Measurements from ENCODE around the gene ST3GAL4.
"Not testable (repeated sequence)": the region's sequence is repeated elsewhere in the genome, so short reads cannot be mapped to it uniquely, and the experiment has no call there.

Gene ST3GAL4

DNA sequence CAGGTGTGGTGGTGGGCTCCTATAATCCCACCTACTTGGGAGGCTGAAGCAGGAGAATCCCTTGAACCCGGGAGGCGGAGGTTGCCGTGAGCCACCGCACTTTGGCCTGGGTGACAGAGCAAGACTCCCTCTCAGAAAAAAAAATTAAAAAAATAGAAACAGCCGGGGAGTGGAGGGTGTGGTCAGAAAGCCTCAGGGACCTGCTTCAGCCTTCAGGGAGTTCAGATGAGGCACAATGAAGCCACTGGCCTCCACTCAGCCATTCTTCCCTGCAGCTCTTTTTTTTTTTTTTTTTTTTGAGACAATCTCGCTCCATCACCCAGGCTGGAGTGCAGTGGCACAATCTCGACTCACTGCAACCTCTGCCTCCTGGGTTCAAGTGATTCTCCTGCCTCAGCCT, 8.5 kb upstream of the ST3GAL4 start:
- not testable (repeated sequence) for DNase-seq (ENCODE audit: low read depth)

DNA sequence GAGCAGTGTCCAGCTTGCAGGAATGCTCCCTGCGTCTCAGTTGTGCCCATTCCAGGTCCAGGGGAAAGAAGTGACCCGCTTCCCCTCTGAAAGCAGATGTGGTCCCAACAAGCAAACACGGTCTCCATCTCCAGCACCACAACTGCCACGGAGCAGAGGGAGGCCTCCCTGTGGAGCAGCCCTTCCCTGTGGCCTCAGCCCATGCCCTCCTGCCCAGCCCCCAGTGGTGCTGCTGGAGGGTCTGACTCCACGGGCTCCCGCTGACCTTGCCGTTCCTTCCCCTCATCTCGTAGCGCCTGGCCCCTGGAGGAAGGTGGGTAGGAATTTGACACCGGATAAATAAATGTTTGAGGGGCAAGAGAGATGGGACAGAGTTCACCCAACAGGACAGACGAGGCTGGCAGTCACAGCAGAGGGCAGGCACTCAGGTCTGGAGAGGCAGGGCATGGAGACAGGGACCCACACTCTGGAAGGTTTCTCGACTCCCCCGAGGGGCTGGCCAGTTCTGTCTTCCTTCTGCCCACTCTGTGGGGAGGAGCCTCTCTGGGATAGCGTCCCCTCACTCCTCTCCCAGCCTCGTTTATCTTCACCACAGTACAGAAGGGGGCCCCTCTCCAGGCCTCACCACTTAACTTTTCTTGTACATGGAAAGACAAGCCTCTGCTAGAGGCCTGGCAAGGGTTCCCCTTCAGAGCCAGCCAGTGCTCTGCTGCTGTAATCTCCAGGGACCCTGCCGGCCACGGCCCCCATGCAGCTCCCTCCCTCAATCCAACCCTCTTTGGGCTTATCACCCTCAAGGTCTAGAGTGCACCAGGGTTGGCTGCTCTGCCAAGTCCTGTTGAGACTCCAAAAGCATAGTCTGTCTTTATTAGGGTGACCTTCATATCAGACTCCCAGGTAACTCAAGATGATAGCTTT, 7.5 kb upstream of the ST3GAL4 start:
- no peak for DNase-seq (ENCODE audit: low read depth)

DNA sequence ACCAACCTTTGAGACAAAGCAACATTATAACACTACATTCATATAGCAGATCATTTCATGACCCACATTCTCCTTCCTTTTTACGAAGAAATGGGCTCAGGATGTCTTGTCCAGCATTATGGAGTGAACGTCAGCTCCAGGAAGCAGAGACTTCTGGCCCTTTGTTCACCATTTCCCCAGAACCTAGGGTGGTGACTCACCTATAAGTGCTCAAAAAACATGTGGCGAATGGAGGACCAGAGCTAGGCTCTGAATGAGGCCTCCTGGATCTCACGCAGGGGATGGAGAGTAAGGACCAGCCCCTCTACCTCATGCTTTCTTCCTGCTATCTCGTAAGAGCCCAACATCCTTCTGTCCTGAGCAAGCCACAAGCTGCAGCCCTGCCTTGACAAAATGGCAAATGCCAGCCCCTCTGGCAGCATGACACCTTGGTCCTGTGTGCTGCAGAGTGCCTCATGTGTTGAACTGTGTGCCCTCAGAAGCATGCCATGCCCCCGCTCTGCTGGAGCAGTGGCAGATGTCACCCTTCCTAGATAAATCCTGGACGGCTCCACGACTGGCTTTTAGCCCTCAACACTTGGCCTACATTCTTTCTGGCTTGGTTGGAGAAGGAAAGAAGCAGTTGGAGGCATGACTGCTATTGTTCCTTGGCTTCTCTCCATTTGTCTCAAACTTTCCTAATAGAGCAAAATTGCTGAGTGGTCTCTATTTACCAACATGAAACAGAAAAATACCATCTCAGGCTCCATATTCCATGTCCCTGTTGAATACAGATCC, 6.5 kb upstream of the ST3GAL4 start:
- no peak for DNase-seq (ENCODE audit: low read depth)

DNA sequence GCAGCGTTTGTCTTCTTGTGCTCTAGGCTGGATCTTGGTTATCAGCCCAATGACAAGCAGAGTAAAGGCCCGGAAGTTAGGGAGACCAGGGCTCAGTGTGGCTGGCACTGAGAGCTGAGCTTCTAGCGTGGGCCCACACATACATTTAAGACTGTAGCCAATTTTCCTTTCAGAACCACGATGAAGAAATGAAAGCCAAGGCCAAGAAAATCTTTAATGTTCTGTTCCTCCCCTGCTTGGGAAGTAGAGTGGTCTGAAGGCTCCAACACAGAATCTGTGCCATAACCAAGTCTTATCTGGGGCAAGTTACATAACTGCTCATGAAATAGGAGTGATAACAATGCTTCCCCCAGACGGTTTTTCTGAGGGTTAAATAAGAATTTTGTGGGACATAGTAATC, 4.7 kb upstream of the ST3GAL4 start:
- DNase-seq (ENCODE audit: low read depth): no peak

DNA sequence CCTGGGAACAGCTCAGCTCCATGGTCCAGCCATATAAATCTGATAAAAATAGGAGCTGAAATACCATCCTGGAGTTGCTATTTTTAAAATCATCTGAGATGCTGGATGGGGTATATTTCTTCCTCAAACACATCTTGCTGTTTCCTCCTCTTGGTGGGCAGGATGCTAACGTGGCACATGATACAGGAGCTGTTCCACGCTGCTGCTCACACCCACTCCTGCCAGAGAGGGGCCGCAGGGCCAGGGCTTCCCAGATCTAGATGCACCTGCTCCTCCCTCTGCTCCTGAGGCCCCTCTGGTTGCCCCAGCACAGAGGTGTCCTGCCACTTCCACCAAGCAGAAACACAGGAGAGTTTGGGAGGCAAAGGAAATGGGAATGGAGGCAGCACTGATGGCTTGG, 3.3 kb upstream of the ST3GAL4 start:
- DNase-seq (ENCODE audit: low read depth): no peak

DNA sequence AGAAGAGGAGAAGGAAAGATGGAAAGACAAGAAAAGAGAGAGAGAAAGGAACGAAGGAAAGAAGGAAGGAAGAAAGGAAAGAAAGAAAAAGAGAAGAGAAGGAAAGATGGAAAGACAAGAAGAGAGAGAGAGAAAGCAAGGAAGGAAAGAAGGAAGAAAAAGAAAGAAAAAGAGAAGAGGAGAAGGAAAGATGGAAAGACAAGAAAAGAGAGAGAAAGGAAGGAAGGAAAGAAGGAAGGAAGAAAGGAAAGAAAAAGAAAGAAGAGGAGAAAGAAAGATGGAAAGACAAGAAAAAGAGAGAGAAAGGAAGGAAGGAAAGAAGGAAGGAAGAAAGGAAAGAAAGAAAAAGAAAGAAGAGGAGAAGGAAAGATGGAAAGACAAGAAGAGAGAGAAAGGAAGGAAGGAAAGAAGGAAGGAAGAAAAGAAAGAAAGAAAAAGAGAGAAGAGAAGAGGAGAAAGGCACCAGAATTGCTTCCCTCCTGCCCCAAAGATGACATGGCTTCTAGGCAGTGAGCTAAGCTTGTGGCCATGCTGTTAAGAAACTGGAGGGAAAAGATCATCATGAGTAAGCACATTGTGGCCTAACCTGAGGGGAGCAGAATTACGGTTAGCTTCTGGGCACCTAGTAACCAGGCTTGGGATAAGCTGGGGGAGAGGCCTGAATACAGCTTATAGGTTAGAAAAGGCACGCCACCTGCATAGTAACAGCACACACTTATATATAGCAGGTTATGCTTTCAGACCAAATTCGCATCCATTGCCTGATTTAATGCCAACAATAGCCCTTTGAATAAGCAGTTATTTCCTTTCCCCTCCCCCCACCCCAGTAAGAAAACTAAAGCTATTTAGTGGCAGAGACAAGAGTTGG, 2.3 kb upstream of the ST3GAL4 start:
- no peak for DNase-seq (ENCODE audit: low read depth)

DNA sequence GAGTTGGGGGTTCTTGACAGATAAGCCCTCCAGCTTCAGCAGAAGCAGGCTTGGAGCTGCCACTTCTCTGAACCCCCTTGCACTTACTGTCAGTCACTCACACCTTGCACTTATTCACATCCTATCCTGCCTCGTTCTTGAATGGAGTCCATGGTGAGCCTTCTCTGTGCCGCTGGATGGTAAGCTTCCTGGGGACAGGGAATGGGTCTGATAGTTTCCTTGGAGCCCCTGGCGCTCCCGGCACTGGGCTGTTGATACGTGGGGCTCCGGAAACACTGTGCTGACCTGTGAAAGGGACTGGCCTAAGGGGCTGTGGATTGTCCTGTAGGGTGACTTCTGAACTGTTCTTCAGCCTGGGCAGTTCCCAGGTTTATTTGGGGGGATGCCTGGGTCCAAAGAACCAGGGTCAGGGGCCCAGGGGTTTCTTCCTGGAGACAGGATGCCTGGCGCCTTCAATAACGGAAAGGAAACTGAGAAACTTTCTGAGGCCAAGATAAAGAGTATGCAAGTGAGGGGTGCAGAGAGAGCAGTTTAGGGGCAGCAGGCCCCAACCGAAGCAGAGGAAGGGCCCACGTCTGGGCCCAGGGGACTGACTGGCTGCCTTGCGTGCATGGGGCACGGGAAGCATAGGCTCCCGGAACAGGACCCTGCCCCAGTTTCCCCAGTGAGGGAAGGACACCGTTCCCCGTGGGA, 709 bp upstream of the ST3GAL4 start:
- DNase-seq (ENCODE audit: low read depth): no peak

DNA sequence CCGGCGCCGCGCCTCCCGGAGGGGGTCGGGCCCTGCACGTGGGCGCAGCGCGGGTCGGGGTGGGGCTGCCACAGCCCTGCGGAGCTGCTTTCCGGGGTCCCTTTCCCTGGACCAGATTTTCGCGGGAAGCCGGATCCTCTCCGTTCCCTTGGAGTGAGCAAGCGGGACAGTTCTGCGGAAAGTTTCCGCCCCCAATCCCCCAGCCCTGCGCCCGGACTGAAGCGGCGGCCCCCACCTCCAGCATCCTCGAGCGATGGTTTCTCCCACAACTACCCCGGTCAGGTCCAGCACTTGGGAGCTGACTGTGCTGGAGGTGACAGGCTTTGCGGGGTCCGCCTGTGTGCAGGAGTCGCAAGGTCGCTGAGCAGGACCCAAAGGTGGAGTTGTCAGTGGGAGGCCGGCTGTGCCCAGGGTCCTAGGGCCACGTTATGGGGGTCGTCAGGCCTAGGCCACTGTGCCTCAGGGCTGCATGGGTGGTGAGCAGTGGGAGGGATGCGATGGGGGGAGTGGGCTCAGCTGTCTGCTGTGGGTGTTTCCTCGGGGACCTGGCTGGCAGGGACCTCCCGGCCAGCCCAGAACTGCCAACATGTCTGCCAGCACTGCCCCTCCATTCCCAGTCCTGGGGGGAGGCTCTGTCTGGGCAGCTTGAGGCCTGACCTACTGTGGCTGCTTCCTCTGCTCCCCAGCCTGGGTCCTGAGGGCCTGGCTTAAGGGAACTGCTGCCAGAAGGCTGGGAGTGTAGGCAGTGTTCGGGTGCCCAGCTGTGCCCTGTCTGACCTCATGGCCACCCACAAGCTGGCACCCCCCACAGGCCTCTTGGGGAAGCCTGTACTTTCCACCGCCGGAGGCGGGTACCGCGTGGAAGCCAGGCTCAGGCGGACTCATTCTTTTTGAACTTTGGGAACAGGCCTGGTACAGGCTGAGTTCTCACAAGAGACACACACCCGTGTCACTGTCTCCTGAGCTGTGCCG, 726 bp downstream of the ST3GAL4 start:
- DNase-seq (ENCODE audit: low read depth): no peak

DNA sequence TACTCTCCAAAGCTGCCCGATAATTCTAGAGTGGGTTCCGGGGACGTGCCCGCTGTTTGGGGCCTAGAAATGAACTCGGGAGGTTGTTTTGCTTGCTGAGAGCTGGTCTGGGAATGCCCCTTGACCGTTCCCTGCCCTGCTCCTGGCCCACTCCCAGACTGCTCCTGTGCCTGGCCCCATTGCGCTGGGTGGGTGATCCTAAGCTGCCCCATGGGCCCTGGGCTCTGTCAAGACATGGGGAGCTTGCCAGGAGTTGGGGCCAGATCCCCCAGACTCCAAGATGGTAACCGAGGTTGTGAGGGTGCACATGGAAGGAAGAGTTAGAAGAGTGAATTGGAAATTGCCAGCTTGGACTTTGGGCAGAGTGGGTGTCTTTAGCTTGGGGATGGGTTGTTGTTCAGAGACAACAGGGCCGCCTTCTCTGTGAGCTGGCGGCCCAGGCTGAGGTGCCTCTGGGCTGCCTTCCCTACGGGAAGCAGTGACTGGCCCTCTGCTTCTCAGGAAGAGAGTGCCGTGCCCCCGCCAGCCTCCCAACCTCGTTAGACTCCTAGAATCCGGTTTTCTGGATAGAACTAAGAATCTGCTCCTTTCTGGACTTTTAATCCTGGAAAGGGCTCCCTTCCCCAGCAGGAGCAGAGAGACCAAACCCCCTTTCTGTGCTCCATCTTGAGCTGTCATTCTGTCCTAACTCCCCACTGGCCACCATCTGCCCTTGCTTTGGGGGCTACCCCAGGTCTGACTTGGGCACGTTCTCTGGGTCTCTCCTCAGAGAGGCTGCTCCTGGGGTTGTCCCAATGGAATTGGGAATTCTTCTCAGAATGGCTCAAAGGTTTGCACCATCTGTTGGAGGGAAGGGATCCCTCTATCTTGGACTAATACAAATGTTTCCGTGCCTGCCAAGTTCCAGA, 1.8 kb downstream of the ST3GAL4 start:
- DNase-seq (ENCODE audit: low read depth): no peak

DNA sequence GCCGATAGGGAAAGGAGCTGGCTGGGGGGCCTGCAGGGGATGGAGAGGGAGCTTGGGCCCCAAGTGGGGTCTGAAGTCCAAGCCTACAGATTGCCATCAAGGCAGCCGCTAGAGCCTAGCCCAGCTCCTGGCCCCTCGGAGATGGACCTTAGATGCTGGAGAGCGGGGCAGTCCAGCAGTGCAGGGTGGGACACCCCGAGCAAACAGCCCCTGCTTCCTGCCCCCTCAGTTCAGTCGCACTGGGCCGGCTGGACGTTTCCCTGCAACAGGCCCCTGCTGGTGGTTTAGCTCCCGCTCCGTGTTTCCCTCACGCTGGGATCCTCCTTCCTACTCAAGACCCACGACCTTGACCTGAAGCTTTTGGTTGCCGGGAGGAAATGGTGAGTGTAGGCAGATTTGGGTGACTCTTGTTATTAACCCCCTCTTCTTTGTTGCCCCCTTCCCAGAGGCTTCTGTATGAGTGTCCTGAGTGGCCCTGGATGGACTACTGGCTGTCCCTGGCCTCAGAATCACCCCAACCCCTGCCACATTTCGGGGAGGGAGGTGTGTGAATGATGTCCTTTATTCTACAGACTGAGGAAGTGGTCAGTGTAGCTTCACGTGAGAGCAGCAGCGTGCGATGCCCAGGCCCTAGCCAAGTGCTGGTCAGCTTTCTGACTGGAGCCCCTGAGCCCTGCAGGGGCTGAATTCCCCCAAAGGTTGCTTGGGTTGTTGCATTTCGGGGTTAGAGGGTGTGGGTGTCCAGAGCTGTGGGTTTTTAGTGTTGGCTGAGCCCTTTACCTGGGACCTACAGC, 2.7 kb downstream of the ST3GAL4 start:
- DNase-seq (ENCODE audit: low read depth): no peak

DNA sequence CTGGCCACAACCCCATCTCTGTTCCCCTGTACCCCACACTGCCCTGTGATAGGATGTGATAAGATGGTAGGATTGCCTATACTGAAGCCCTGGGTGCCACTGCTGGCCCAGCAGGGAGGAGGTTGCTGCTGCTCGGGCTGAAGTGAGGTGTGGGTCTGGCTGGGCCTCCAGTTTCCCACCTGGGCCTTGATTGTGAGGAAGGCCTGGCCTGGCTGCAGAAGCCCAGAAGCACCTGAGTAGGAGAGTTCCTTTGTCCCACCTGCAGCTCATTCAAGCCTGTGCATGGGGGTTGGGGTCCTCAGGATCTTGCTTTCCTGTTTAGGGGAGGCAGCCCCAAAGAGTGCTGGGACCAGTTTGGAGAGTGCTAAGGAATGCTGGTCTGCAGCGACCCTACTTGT, 3.3 kb downstream of the ST3GAL4 start:
- no peak for DNase-seq (ENCODE audit: low read depth)

DNA sequence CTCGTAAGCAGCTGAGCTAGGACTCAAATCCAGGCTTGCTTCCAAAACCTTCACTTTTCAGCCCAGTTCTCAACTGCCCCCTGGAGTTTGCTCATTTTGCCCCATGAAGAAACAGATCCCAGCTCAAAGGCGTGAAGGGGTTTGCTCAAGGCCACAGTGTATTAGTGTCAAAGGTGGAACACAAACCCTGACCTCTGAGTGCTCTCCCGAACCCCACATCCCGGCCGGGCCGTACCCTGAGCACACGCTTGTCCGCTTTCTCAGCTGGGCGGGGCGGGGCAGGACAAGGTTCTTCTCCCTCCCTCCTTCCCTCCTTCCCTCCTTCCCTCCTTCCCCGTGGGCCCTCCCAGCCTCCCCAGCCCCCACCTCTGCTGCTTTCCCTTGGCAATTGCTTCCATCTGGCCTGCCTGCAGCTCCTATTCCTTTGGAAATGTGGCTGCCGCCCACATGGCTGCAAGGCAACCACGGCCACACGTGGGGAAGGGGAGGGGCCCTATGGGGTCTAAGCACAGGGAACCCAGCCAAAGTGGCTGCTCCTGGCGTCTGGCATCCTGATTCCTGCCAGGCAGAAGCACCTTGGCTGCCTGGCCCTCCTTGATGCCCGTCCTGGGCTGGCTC, 4.1 kb downstream of the ST3GAL4 start:
- DNase-seq (ENCODE audit: low read depth): no peak

DNA sequence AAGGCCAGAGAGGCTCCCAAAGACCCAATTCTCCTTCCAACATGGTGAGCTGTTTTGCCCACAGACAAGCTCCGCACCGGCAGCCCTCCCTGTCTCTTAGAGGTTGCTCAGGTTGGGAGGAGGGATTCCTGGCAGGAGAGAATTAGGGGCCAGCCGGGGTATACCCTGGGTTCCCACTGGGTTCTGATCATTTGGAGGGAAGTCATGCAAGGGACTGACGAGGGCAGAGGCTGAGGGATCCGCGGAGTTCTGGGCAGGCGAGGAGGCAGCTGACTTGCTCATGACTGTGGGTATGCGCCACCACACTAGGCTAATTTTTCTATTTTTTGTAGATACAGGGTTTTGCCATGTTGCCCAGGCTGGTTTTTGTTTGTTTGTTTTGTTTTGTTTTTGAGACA, 4.6 kb downstream of the ST3GAL4 start:
- no peak for DNase-seq (ENCODE audit: low read depth)

DNA sequence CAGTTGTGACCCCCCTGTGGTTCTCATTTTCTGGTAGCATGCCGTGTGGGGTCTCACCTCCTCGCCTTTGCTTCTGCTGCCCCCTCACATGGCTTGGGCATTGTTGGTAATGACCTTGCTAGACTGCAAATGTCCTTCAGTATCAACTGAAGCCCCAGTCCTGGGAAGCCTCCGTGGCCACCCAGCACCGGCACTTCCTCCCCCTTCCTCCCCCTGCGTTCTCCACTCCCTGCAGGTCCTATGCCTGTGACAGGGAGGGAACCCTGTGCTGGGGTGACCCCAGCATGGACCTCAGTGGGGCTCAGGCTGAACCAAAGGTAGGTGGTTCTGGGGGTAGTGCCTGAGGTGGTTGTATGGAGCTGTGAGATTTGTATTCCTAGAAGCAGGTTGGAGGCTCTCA, 5.9 kb downstream of the ST3GAL4 start:
- no peak for DNase-seq (ENCODE audit: low read depth)

DNA sequence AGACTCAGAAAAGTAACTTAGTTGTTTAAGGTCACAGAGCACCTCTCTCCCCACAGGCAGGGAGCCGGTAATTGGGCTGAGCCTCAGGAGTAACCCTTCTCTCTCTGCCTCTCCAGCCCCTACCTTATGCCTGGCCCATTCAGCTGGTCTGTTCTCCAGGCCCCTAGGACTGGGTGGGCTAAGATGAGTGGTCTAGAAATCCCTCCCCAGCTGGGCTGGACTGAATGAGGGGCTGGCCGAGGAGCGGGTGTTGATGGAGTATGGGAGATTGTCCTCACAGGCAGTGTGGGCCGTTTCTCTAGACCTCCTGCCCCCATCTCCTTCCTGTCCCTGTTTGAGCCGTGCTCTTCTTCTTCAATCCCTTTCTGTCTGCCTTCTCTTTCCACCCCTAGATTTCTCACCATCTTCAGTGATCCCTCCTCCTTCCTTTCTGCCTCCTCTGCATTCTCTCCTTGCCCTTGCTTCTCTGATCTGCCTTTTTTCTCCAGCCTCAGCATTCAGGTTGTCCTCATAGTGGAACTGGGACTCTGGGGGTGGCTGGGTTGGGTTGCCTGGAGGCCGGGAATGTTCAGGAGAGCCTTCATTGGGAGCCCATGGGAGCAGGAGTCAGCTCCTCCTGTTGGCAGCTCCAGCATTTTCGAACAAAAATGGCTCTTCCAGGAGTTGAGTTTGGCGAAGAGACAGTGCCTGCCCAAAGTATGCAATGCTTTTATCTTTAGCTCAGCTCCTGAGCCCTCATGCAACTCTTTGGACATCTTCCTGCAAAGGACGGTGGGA, 7.6 kb downstream of the ST3GAL4 start:
- no peak for DNase-seq (ENCODE audit: low read depth)

DNA sequence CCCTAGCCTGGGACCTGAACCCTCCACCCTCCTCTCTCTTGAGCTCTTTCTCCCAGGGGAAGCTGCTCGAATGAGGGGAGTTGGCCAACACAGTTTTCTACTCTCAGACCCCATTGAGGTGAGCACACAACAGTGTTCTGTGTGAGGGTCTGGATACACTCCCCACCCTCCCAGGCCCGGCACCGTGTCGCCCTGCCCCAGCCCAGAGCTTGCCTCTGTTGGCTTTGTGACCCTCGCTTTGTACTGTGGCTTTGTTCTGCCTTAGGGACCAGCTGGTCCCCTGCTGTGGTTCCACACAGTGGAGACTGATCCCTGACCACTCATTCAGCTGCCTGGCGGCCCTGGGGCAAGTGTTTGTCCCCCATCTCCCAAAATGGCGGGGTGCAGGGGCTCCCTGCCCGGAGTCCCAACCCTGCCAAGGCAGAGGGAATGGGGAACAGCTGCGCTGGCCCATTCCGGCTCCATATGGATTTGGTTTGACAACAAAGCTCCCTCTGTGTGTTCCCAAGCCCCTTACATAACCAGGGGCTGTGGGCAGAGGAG, 8.3 kb downstream of the ST3GAL4 start:
- no peak for DNase-seq (ENCODE audit: low read depth)

DNA sequence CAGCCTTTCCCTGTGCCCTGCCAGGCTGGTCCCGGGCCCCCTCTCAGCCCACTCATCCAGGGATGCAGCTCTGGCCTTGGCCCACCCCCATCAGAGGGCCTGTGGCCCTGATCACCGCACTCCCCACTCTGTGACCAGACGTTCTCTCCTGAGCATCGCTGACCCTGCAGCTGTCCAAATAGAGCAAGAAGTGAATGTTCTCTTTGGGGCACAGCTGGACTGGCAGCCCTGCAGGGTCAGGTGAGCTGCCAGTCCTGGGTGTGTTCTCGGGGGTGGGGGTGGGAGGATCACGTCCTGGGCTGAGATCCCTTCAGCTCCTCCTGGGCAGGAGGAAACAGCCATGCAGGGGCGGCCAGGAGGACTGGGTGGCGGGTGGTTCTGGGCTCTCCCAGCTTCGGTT, 9.2 kb downstream of the ST3GAL4 start:
- DNase-seq (ENCODE audit: low read depth): not testable (repeated sequence)
